Endothelial cell of umbilical vein (primary cell): ENCODE measurements around the gene SBK1. TPM values are rescaled to one million over a fixed set of nuclear protein-coding genes. Genes with fewer than 3 reads are reported as not detected.

Experiments used
- BruUV-seq: library from RNA; stranded (reverse); fragments of 400-500 nt; replicated peaks from 2 replicates; lab custom pipeline; 2021; lab: Mats Ljungman, UMichigan
- CTCF ChIA-PET: fragments of 300-600, 350-600 bp; sonication (Branson Sonifier 250); formaldehyde crosslinking; loops from one replicate; lab custom pipeline; 2021; ENCODE audit warnings: antibody characterized with exemption, inconsistent platforms; lab: Charles Lee
- POLR2A ChIA-PET: fragments of 300-600, 350-600 bp; sonication (Branson Sonifier 250); formaldehyde crosslinking; loops from one replicate; lab custom pipeline; 2021; ENCODE audit warnings: antibody characterized with exemption, inconsistent platforms; lab: Charles Lee
- DNase-seq: peaks from one replicate; pipeline ENCODE4 v3.0.0-alpha.2; 2011; ENCODE audit warnings: low read depth, low spot score
- FAIRE-seq: peaks from 2 replicates; lab custom pipeline; 2011; peaks lifted over from hg19 to GRCh38; lab: Jason Lieb, UNC
- H2AFZ ChIP-seq: 2 replicates; pipeline ENCODE4 v1.6.0; 2012; ENCODE audit warnings: low read depth, low read length, control low read depth, inconsistent platforms
- H3K27ac ChIP-seq: 2 replicates; pipeline ENCODE4 v1.5.1; 2011; ENCODE audit warnings: low read depth, mild to moderate bottlenecking, control low read depth, low read length, moderate library complexity; ENCODE audit not compliant: insufficient read depth
- H3K27me3 ChIP-seq, 2 experiments: 2 replicates each; pipeline versions ENCODE4 v1.6.0 to v1.6.1; 2011; ENCODE audit warnings: low read length in 2 of 2, mixed read lengths in 1 of 2; ENCODE audit not compliant: control insufficient read depth in 2 of 2, insufficient read depth in 2 of 2
- H3K36me3 ChIP-seq, 2 experiments: 2 replicates in 1 of 2; 3 replicates in 1 of 2; pipeline ENCODE4 v1.5.1; 2011; ENCODE audit warnings: low read length in 2 of 2, mild to moderate bottlenecking in 1 of 2, moderate library complexity in 1 of 2; ENCODE audit not compliant: control insufficient read depth in 2 of 2, insufficient read depth in 2 of 2; ENCODE audit errors: extremely low read depth in 1 of 2
- H3K4me1 ChIP-seq: 3 replicates; pipeline ENCODE4 v1.5.1; 2011; ENCODE audit warnings: mild to moderate bottlenecking, low read length; ENCODE audit not compliant: control insufficient read depth, insufficient read depth; ENCODE audit errors: extremely low read depth
- H3K4me2 ChIP-seq: 2 replicates; pipeline ENCODE4 v1.6.1; 2011; ENCODE audit warnings: low read length, control low read depth, mixed read lengths; ENCODE audit not compliant: insufficient read depth
- H3K4me3 ChIP-seq, 3 experiments: fragments of 200-600 bp in 1 of 3; sonication (generic), shearing (Covaris generic) in 1 of 3; replicated peaks in 1 of 3; 2 replicates each; pipeline ENCODE4 v1.5.1; 2011 to 2016; ENCODE audit warnings: control low read depth in 3 of 3, low read length in 3 of 3, mild to moderate bottlenecking in 2 of 3, inconsistent platforms in 1 of 3, low read depth in 1 of 3, moderate library complexity in 1 of 3; ENCODE audit not compliant: insufficient read depth in 1 of 3
- H3K79me2 ChIP-seq: 2 replicates; pipeline ENCODE4 v1.6.0; 2012; ENCODE audit warnings: low read length, inconsistent platforms; ENCODE audit not compliant: control insufficient read depth, insufficient read depth
- H3K9ac ChIP-seq: replicated peaks from 2 replicates; pipeline ENCODE3; 2011; ENCODE audit warnings: low read length, control low read depth; ENCODE audit not compliant: insufficient read depth; ENCODE audit errors: extremely low read depth
- H3K9me1 ChIP-seq: replicated peaks from 3 replicates; pipeline ENCODE4 v1.6.0; 2011; ENCODE audit warnings: mild to moderate bottlenecking, low read length; ENCODE audit not compliant: control insufficient read depth, insufficient read depth; ENCODE audit errors: extremely low read depth
- H3K9me3 ChIP-seq: replicated peaks from 2 replicates; pipeline ENCODE4 v1.5.1; 2012; ENCODE audit warnings: low read length, inconsistent platforms; ENCODE audit not compliant: control insufficient read depth, insufficient read depth
- H4K20me1 ChIP-seq: replicated peaks from 2 replicates; pipeline ENCODE3; 2011; ENCODE audit warnings: mild to moderate bottlenecking, low read length; ENCODE audit not compliant: control insufficient read depth, insufficient read depth; ENCODE audit errors: extremely low read depth
- CTCF ChIP-seq, 2 donors: IDR thresholded peaks; 1 replicate in 1 of 2; 2 replicates in 1 of 2; pipeline ENCODE4 v1.5.1; 2011; ENCODE audit warnings: low read length in 2 of 2, mild to moderate bottlenecking in 2 of 2, moderate library complexity in 2 of 2, control low read depth in 1 of 2, inconsistent platforms in 1 of 2, low read depth in 1 of 2; ENCODE audit not compliant: insufficient read depth in 1 of 2; ENCODE audit errors: extremely low read depth in 1 of 2
- GATA2 ChIP-seq: IDR thresholded peaks from 2 replicates; pipeline ENCODE4 v1.7.0; 2011; ENCODE audit warnings: low read depth, mild to moderate bottlenecking, moderate library complexity, mixed read lengths, low read length; ENCODE audit not compliant: insufficient read length, insufficient read depth
- JUN ChIP-seq: IDR thresholded peaks from 2 replicates; pipeline ENCODE4 v1.6.1; 2011; ENCODE audit warnings: borderline replicate concordance, low read depth; ENCODE audit not compliant: insufficient read length, insufficient read depth
- MYC ChIP-seq: IDR thresholded peaks from one replicate; pipeline ENCODE4 v1.6.1; 2011; ENCODE audit warnings: mild to moderate bottlenecking, low read depth, low read length
- POLR2A ChIP-seq: IDR thresholded peaks from 2 replicates; pipeline ENCODE4 v1.6.1; 2012; ENCODE audit warnings: low read depth, mild to moderate bottlenecking, control low read depth, low read length
- POLR2AphosphoS5 ChIP-seq: IDR thresholded peaks from 2 replicates; pipeline ENCODE4 v1.6.1; 2012; ENCODE audit warnings: low read depth, mild to moderate bottlenecking, control low read depth, low read length, moderate library complexity; ENCODE audit not compliant: insufficient read depth
- dilution Hi-C: fragments of 300-500 bp; cut with MboI; formaldehyde crosslinking; loops from one replicate; pipeline ENCODE4 v1.15.0; 2019; ENCODE audit warnings: low sequenced_read_pairs; ENCODE audit not compliant: extremely low pct_ligation_motif_present
- intact Hi-C: fragments of 100-400 bp; cut with micrococcal nuclease; formaldehyde crosslinking; loops from one replicate; pipeline ENCODE4 v1.10.0; 2022
- polyA plus RNA-seq, 4 experiments: library from polyadenylated mRNA; depleted of rRNA in 3 of 4; stranded (reverse) in 3 of 4; unstranded in 1 of 4; fragments of >200 nt; gene quantifications; 2 replicates each; pipeline versions ENCODE4 v1.2.1 to v1.2.3, GENCODE V29; 2011 to 2012; ENCODE audit warnings: missing spikeins in 1 of 4
- total RNA-seq: library from RNA; stranded (reverse); gene quantifications from 2 replicates; pipeline ENCODE4 v1.2.3, GENCODE V29; 2021

Gene SBK1
- total and polyA plus RNA-seq, 2 donors (not counting 3 experiments of a cell fraction or from before 2014, with no cell fraction given) = 0.19 to 0.51 TPM

GRCh38 chr16:28324235-28324886, 32.0 kb downstream of the SBK1 start:
- no peaks in the 10 kb centered on the region for H3K9me1 ChIP-seq
- no peak overlapping the region for H3K27ac ChIP-seq
- TF ChIP-seq JUN = no peak
- no peak for TF ChIP-seq POLR2A
- no peak for TF ChIP-seq MYC
- TF ChIP-seq CTCF (IDR thresholded peaks at IDR 0.05; ENCODE audit: extremely low read depth in 1 of 2, insufficient read depth in 1 of 2, low read depth in 1 of 2, low read length in 2 of 2) = no peak
- no peak for TF ChIP-seq GATA2
- no peaks in the 10 kb centered on the region for H3K9me3 ChIP-seq
- no peaks in the 10 kb centered on the region for H4K20me1 ChIP-seq
- no peak overlapping the region for H3K9ac ChIP-seq
- H3K4me3 ChIP-seq = no peak overlapping the region
- no TSS peak for BruUV-seq
- no peak for DNase-seq
- H3K27me3 ChIP-seq = no peaks in the 10 kb centered on the region
- FAIRE-seq = no peak
- no peaks in the 10 kb centered on the region for H3K79me2 ChIP-seq
- H3K4me1 ChIP-seq = no peaks in the 10 kb centered on the region
- intact Hi-C loops (loop anchor here (5.0 kb wide), 1 partner anchor 293 kb away; no protein-coding TSS in a partner anchor), dilution Hi-C loops (no loop called here)
- ChIA-PET POLR2A (no interaction called here), CTCF (interaction anchor here (0.5 to 0.7 kb wide), 2 partner anchors 83 to 270 kb away, joined by 3 read pairs; no protein-coding TSS in a partner anchor)
- no peak overlapping the region for H2AFZ ChIP-seq
- H3K36me3 ChIP-seq = no peaks in the 10 kb centered on the region
- H3K4me2 ChIP-seq = no peak overlapping the region

- Histone ChIP-seq H3K27ac (no peak overlapping the region), H3K36me3 (no peaks in the 10 kb centered on the region), H3K9me3 (no peaks in the 10 kb centered on the region), H3K9me1 (no peaks in the 10 kb centered on the region), H4K20me1 (no peaks in the 10 kb centered on the region), H3K4me3 (no peak overlapping the region), H3K4me1 (no peaks in the 10 kb centered on the region), H3K79me2 (no peaks in the 10 kb centered on the region), H2AFZ (no peak overlapping the region), H3K4me2 (no peak overlapping the region), H3K27me3 (no peaks in the 10 kb centered on the region), H3K9ac (no peak overlapping the region)
- BruUV-seq = no TSS peak
- no peak for DNase-seq
- CTCF ChIA-PET = no interaction called here
- TF ChIP-seq POLR2AphosphoS5 (no peak), MYC (no peak), JUN (no peak)
- dilution Hi-C loops = no loop called here
- no peak for FAIRE-seq
- intact Hi-C loops = loop anchor here (5.0 kb wide), 1 partner anchor 292 kb away; no protein-coding TSS in a partner anchor
- POLR2A ChIA-PET = no interaction called here
Observed at GRCh38 chr16:28324887-28325279, 32.6 kb downstream of the SBK1 start.
